HG03432 (cell line): Measurements from ENCODE around the gene BNIP2.
A peak's percentile ranks its signal among the peaks of the same experiment; 100 is the strongest.
"Not testable (repeated sequence)": the region's sequence is repeated elsewhere in the genome, so short reads cannot be mapped to it uniquely, and the experiment has no call there.

ENCODE experiments used
- ATAC-seq: cut with Tn5 transposase; IDR thresholded peaks from one replicate; pipeline ENCODE4 v1.9.1; 2021; ENCODE audit warnings: mild to moderate bottlenecking, moderate library complexity; ENCODE audit not compliant: unreplicated experiment

The BNIP2 gene, protein sequence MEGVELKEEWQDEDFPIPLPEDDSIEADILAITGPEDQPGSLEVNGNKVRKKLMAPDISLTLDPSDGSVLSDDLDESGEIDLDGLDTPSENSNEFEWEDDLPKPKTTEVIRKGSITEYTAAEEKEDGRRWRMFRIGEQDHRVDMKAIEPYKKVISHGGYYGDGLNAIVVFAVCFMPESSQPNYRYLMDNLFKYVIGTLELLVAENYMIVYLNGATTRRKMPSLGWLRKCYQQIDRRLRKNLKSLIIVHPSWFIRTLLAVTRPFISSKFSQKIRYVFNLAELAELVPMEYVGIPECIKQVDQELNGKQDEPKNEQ

DNA sequence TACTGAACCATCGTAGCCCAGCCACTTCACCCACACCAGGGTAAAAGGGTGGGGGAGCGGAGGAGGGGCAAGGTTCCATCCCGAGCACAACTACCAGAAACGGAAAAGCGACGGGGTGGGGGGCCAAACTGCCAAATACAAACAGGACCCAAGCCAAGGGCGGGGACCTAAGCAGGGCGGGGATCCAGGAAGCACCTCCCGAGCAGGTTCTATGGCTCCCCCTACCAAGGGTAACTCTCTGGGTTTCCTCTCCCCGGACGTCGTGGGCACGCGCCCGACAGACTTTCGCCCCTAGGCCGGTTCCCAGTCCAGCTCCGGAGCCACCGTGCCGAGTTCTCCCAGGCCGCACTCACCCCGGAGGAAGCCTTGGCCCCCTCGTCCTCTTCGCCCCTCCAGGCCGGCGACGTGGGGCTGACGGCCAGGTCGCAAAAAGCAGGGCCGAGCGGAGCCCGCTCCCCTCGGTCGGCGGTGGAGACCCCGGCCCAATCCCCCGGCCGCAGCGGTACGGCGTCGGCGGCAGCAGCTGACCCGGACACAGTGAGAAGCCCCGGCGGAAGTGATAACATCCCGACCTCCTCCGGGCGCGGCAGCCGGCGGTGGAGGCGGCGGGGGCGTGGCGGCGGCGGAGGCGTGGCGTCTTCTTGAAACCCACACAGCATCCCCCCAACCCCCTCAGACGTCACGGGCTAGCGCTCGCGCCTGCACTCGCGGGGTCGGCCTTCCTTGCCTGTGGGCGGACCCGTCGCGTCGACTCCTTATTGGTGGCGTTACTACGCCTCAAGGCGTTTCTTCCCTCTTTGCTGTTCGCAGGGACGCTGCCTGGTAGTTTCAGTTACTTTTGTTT, at the start of gene BNIP2:
Gene BNIP2, minus strand, starts transcription at position 539 of the 844 bp plus-strand sequence. CDS start 6,863 bp downstream, outside the sequence.
- ATAC-seq, result peak; percentile 89

GRCh38 chr15:59738676-59739075, 49.6 kb upstream of the BNIP2 start:
- no peak for ATAC-seq

GRCh38 chr15:59736181-59736580, 47.1 kb upstream of the BNIP2 start:
- ATAC-seq, result no peak

DNA sequence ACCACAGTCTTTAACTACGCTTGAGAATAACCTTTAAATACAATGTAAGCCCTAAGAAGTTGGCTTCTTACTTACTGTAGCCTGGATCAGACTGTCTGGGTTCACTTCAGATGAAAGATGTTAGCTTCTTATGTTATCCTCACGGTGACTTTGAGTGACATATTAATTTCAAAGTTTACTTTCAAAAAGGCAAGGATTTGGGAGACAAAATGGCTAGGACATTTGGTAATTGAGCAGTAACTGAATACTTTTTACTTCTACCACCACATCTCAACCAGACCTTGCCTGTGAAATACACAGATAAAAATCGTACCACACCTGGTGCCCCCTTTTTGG, 36.0 kb upstream of the BNIP2 start:
- no peak for ATAC-seq

GRCh38 chr15:59723687-59724346, 34.7 kb upstream of the BNIP2 start:
- no peak for ATAC-seq

GRCh38 chr15:59722476-59722875, 33.4 kb upstream of the BNIP2 start:
- no peak for ATAC-seq

DNA sequence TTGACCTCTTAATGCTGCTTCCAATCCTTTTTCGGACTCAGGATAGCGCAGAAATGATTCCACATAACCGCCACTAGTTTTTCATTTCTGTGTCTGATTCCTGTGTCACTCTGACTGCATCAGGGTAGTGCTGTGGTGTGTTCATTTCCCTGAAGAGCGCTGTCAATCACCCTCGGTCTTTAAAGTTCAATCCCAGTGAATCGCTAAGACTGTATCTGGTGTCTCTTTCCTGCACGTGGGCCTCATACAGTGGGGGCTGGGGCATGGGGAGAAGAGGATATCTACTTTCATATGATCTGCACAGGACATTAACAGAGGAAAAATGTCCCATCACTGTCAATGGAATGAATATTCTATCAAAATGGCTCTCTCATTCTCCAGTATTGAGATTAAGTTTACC, 32.9 kb upstream of the BNIP2 start:
- no peak for ATAC-seq

- ATAC-seq, result no peak
These were observed 32.3 kb upstream of the BNIP2 start for GRCh38 chr15:59721411-59721810.

GRCh38 chr15:59713177-59713576, 24.1 kb upstream of the BNIP2 start:
- ATAC-seq, result no peak

DNA sequence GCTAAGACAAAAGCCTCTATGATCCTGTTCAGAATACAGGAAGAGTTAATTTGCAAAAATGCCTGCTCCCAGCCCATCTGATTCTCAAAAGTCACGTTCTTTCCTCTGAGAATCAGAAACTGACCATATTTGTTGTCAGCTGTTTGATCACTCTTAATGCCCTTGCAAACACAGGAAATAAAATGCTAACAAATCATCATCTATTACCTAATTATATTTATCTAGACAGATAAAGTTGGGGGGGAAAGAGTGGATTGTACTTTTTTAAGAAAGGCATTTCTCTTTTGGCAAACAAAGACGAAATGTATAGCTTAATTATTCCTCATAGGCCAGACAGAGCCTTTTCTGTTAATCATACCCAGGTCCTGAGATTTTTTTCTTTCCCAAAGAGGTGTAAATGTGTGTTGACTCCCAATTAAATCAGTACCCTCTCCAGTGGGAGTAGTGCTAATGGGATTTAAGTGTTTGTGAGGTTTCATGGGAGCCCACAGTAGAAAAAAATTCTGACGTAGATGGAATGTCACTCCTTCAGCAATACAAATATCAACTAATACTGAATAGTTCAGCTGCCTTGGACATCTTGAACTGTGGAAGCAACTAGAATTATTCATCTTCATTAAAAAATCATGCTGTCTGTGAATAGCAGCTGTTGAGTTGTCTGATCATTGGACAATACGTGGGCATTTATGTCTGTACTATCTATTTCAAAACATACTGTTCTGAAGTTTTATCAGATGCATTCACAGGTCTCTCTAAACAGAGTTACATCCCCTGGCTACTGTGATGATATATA, 22.5 kb upstream of the BNIP2 start:
- no peak for ATAC-seq

DNA sequence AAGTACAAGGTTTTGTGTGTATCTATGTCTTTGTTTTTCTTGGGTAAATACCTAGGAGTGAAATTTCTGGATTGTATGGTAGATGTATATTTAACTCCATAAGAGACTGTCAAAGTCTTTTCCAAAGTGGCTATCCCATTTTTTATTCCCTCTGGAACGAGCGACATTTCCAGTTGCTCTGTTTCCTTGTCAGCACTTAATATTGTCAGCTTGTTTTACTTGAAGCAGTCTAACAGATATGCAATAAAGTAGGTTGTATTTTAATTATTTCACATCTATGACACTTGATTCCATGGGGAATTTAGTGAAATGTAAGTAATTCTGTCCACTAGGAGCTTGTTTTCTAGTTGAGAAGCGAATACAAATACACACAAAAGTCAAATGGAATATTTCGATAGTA, 18.5 kb upstream of the BNIP2 start:
- ATAC-seq, result no peak

DNA sequence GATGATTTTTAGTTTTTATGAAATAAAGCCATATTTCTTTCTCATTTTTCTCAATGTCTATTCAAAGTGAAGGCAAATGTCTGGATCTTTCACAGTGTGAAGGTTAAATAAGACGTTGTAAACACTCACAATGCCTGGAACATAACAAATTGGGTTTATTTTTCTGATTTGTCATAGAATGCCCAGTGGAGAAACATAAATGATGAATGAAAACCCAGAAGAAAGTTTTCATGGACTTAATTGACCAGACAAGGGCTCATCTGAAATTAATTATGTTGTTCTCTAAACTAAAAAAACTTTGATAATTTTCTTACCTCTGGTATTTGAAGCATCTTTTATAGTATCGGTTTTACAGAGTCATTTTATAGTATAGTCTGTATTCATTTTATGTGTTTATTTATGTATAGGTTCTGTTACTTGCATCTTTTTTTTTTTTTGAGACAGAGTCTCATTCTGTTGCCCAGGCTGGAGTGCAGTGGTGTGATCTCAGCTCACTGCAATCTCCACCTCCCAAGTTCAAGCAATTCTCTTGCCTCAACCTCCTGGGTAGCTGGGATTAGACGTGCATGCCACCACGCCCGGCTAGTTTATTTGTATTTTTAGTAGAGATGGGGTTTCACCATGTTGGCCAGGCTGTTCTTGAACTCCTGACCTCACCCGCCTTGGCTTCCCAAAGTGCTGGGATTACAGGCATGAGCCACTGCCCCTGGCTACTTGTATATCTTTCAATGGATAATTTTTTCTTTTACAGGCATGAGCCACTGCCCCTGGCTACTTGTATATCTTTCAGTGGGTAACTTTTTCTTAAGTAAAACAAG, 15.1 kb upstream of the BNIP2 start:
- no peak for ATAC-seq

- no peak for ATAC-seq
These were observed 13.2 kb upstream of the BNIP2 start for GRCh38 chr15:59702351-59702750.

DNA sequence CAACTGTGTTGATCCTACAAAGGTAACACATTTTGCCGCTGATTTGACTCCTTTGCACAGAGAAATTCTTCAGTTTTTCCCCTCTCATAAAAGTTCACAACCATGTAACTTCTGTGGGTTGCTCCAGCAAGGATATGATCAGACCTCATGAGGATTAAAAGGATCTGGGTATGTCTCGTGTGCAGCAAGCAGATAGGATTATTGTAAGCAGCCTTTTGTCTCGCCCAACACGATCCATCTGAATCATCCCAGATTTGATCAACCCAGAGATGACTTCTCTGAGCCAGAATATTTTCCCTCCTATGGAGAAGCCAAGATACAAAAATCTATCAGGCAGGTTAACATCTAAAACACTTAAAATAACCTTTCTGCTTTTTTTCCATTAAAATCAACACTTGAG, 12.8 kb upstream of the BNIP2 start:
- no peak for ATAC-seq

- ATAC-seq, result no peak
These were observed 10.8 kb upstream of the BNIP2 start for GRCh38 chr15:59699810-59700431.

DNA sequence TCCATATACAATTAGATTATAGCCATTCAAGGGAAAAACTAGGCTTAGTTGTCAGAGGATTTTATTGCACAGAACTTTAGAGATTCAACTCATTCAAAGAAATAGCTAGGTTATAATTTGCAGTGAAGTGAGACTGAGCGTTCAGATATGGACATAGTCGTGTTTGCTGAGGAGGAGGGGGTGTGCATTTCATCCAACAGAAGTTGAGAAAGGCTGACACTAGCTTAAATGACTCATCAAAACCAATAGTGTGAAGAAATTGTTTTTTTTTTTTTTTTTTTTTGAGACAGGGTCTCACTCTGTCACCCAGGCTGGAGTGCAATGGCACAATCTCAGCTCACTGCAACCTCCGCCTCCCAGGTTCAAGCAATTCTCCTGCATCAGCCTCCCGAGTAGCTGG, 8.9 kb upstream of the BNIP2 start:
- ATAC-seq, result not testable (repeated sequence)

GRCh38 chr15:59696332-59696731, 7.2 kb upstream of the BNIP2 start:
- ATAC-seq, result no peak

DNA sequence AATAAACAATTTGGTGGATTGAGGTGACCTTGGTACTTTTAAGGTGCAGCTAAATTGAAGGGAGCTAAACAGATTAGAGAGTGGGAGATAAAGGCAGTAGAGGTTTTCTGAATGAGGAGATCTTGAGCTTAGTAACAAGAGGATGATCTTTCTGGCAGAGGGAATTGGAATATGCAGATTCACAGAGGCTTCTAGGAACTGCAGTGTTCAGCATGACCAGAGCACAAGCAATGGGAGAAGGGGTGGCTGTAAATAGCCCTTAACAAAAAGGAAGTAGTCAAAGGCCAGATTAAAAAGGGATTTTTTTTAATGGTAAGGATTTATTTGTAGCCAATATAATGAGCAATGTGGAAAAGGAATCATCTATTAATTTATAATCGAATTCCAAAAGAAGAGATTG, 5.7 kb upstream of the BNIP2 start:
- no peak for ATAC-seq

- no peak for ATAC-seq
These were observed 2.2 kb upstream of the BNIP2 start for GRCh38 chr15:59691194-59691805.
